Measurements from ENCODE around the gene SARS2.
A peak's percentile ranks its signal among the peaks of the same experiment; 100 is the strongest.

SARS2 gene

DNA sequence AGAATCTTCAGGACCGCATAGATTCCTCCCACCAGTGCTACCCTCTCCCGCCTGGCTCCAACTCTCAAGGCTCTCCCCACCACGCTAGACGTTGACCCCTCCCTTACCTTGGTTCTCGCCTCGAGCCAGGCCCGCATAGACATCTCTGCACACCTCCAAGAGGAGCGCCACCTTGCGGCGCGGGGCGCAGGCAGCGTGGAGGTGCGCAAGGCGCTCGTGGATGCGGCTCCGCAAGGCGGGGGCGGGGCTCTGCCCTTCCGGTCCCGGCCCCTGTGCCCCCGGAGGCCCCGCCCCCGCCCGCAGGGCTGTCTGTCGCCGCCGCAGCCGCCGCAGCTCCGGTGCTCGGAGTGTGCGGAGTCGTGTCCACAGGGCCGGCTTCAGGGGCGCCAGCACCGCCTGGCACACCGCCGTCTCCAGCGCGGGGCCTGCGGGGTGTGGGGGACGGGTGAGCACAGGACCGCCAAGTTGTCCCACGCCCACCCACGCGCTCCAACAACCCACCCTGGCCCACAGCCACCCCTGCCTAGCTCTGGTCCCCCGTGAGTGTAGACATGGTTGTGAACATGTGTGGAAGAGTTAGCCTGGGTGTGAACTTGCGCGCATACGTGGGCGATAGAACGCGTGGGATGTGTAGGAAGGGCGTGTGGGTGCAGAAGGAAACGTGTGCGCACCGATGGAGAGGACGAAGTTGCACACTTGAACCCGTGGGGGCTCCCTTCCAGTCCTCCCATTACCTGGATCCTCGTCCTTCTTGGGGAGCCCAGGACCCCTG is 60.5 kb downstream of the SARS2 start:
- H3K4me3 ChIP-seq (ENCODE audit: low read depth, low read length) = peak overlapping the region; percentile 28
- peak; percentile 36 for TF ChIP-seq CTCF (IDR thresholded peaks at IDR 0.05; ENCODE audit: low read depth, low read length)
- TF ChIP-seq, protein P1, sequence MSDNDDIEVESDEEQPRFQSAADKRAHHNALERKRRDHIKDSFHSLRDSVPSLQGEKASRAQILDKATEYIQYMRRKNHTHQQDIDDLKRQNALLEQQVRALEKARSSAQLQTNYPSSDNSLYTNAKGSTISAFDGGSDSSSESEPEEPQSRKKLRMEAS (IDR thresholded peaks at IDR 0.05; ENCODE audit: low read depth, low read length) = no peak
- DNase-seq (ENCODE audit: low read depth) = peak; percentile 66

DNA sequence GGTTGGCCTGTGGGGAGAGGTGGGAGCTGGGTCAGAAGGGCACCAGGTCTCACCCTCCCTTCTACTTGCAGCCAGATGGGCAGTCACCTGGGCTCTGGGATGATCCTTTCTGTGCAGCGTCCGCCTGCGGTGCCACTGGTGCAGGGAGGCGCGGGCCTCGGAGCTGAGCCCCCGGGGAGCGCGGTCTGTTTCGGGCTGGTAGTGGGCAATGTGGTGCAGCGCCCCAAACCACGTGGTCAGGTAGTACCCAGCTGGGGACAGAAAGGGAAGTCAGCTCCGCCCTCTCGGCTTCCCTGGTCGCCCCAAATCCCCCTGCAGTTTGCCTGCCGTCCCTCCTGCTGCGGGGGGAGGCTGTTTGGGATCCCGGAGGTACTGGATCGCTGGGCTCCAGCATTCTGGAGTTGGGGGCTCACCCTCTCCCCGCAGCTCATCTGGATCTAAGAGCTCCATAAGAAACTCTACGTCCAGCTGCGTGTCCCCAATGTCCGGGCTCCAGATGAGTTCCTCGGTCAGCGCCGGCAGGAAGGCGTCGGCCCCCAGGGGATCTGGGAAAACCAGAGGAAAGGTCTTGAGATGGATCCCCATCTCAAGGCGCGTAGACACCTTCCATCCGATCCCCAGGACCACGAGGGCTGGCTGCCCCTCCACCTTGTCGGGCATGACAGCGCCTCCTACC is 61.3 kb downstream of the SARS2 start:
- no peak for TF ChIP-seq POLR2A (IDR thresholded peaks at IDR 0.05; ENCODE audit: extremely low read depth, insufficient read length)
- peak; percentile 52 for DNase-seq (ENCODE audit: low read depth)
- H3K4me3 ChIP-seq (ENCODE audit: low read depth, low read length) = peak overlapping the region; percentile 28

DNA sequence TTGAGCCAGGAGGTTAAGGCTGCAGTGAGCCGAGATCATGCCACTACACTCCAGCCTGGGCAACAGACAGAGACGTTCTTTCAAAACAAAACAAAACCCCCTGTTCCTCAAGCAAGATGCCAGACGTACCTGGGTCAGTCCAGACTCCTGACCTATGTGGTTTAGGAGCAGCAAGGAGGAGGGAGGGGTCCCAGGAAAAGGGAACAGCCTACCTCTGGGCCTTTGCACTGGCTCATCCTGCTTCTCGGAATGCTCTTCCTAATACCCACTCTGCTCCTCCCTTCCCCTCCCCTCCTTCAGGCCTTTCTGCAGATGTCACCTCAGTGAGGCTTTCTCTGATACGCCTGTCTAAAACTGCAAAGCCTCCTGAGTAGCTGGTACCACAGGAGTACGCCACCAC is 62.0 kb downstream of the SARS2 start:
- DNase-seq (ENCODE audit: low read depth) = no peak
- no peak overlapping the region for H3K4me3 ChIP-seq (ENCODE audit: low read depth, low read length)

GRCh38 chr19:38867171-38867780 is 63.3 kb downstream of the SARS2 start:
- no peak for TF ChIP-seq MYC (IDR thresholded peaks at IDR 0.05; ENCODE audit: low read depth, low read length)
- no peak for TF ChIP-seq POLR2A (IDR thresholded peaks at IDR 0.05; ENCODE audit: extremely low read depth, insufficient read length)
- TF ChIP-seq, protein P1 (IDR thresholded peaks at IDR 0.05; ENCODE audit: low read depth, low read length) = no peak
- TF ChIP-seq CTCF (IDR thresholded peaks at IDR 0.05; ENCODE audit: low read depth, low read length) = no peak
- no peak for DNase-seq (ENCODE audit: low read depth)
- no peak overlapping the region for H3K4me3 ChIP-seq (ENCODE audit: low read depth, low read length)

More for the DNA sequence above, 62.0 kb downstream of the SARS2 start:
- TF ChIP-seq, protein P1 (IDR thresholded peaks at IDR 0.05; ENCODE audit: low read depth, low read length) = no peak
- TF ChIP-seq MYC (IDR thresholded peaks at IDR 0.05; ENCODE audit: low read depth, low read length) (no peak), POLR2A (IDR thresholded peaks at IDR 0.05; ENCODE audit: extremely low read depth, insufficient read length) (no peak), CTCF (IDR thresholded peaks at IDR 0.05; ENCODE audit: low read depth, low read length) (no peak)
